Stimulated activated CD4-positive, alpha-beta T cell treated with anti-CD3 and anti-CD28 coated beads, Interleukin-4, amount 100 ng/mL, for 48 hours (primary cell): ENCODE data around the gene JAKMIP1.

Experiments used
- DNase-seq, 2 donors: peaks; one replicate each; pipeline ENCODE4 v3.0.0-alpha.2; 2020; ENCODE audit warnings: low read depth in 2 of 2

The JAKMIP1 gene

GRCh38 chr4:6201580-6202091, 1.3 kb upstream of the JAKMIP1 start:
- DNase-seq, result no peak

- no peak for DNase-seq
Observed at GRCh38 chr4:6200922-6201362, 593 bp upstream of the JAKMIP1 start.

GRCh38 chr4:6199422-6199921, 877 bp downstream of the JAKMIP1 start:
- DNase-seq, result no peak

- DNase-seq, result peak in 1 of 2 donors; percentile 23
Observed at GRCh38 chr4:6198768-6199421, 1.5 kb downstream of the JAKMIP1 start.

GRCh38 chr4:6198278-6198677, 2.1 kb downstream of the JAKMIP1 start:
- peak; percentile 40 to 56 for DNase-seq

GRCh38 chr4:6197433-6198174, 2.7 kb downstream of the JAKMIP1 start:
- DNase-seq, result no peak

GRCh38 chr4:6196871-6197270, 3.5 kb downstream of the JAKMIP1 start:
- no peak for DNase-seq

- DNase-seq, result no peak
Observed at GRCh38 chr4:6196324-6196723, 4.0 kb downstream of the JAKMIP1 start.

- DNase-seq, result no peak
Observed at GRCh38 chr4:6195602-6196319, 4.6 kb downstream of the JAKMIP1 start.

- no peak for DNase-seq
Observed at GRCh38 chr4:6194458-6195195, 5.7 kb downstream of the JAKMIP1 start.

GRCh38 chr4:6193399-6193798, 7.0 kb downstream of the JAKMIP1 start:
- no peak for DNase-seq

GRCh38 chr4:6192245-6192644, 8.1 kb downstream of the JAKMIP1 start:
- no peak for DNase-seq

- no peak for DNase-seq
Observed at GRCh38 chr4:6191448-6192130, 8.8 kb downstream of the JAKMIP1 start.

GRCh38 chr4:6190486-6190885, 9.9 kb downstream of the JAKMIP1 start:
- no peak for DNase-seq

GRCh38 chr4:6189511-6189910, 10.8 kb downstream of the JAKMIP1 start:
- no peak for DNase-seq

- no peak for DNase-seq
Observed at GRCh38 chr4:6188687-6189305, 11.6 kb downstream of the JAKMIP1 start.

- no peak for DNase-seq
Observed at GRCh38 chr4:6184169-6184568, 16.2 kb downstream of the JAKMIP1 start.

- no peak for DNase-seq
Observed at GRCh38 chr4:6183740-6184139, 16.6 kb downstream of the JAKMIP1 start.

GRCh38 chr4:6182376-6183280, 17.7 kb downstream of the JAKMIP1 start:
- no peak for DNase-seq
